Measurements from ENCODE around the gene CCDC28B. TPM values are rescaled to one million over a fixed set of nuclear protein-coding genes. Genes with fewer than 3 reads are reported as not detected.

CCDC28B gene
- total RNA-seq, 1 donor from 2014 or later: 29.1 TPM

DNA sequence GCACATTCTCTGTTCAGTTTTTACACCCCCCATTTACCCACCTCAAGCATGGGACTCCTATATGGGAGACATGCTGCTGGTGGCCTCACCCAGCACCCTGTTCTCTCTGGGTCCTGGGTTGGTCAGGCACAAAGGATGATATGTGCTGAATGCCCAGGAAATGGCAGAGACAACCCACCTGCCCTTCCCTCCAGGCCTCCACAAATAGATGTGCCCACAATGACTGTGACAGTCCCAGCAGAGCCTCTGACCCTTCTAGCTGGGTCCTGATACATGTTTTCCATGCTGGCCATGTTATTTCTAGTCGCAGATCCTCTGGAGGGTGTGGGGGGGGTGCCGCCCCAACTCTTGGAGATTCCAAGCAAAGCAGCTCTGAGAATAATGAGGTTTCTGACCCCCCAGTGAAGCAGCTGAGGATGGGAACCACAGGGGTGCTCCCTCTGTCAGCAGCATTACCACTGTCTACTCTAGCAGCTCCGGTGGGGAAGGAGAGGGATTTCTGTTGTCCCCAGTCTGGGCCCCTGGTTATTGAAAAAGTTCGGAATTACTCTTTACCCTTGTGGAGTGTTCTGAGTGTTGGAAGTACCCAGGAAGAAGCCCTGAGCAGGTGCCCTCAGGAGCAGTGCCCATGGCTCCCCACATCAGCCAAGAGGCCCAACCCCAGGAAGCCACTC lies 1.2 kb upstream of the CCDC28B start:
- intact Hi-C loops (cut with DNase I): no loop called here
- Histone ChIP-seq H3K9me3 (no peaks in the 10 kb centered on the region), H3K4me3 (no peak overlapping the region), H3K27ac (peak overlapping the region; percentile 66 to 68), H3K27me3 (no peaks in the 10 kb centered on the region), H3K36me3 (peaks cover 27 to 44% of the 10 kb centered on the region in 2 donors), H3K4me1 (peaks cover 7 to 18% of the 10 kb centered on the region in 2 donors)
- TF ChIP-seq, protein P1, sequence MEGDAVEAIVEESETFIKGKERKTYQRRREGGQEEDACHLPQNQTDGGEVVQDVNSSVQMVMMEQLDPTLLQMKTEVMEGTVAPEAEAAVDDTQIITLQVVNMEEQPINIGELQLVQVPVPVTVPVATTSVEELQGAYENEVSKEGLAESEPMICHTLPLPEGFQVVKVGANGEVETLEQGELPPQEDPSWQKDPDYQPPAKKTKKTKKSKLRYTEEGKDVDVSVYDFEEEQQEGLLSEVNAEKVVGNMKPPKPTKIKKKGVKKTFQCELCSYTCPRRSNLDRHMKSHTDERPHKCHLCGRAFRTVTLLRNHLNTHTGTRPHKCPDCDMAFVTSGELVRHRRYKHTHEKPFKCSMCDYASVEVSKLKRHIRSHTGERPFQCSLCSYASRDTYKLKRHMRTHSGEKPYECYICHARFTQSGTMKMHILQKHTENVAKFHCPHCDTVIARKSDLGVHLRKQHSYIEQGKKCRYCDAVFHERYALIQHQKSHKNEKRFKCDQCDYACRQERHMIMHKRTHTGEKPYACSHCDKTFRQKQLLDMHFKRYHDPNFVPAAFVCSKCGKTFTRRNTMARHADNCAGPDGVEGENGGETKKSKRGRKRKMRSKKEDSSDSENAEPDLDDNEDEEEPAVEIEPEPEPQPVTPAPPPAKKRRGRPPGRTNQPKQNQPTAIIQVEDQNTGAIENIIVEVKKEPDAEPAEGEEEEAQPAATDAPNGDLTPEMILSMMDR (IDR thresholded peaks at IDR 0.05): no peak
- no peak for DNase-seq (ENCODE audit: low spot score in 2 of 2)

DNA sequence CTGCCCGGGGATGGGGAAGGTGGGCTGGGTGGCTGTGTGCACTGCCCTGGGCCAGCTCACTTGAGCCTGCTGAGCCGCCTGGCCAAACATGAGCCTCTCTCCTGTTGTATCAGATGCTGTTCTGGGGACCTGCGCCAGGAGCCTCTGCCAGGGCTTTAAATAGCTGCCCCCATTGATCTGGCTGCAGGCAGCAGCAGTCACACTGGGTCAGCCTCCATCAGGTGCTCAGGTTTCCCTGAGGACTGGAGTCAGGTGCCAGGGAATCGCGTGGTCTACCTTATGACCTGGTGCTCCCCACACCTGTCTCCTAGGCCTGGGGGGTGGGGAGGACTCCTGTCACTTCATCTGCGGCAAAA lies 700 bp upstream of the CCDC28B start:
- intact Hi-C loops (cut with DNase I): loop anchor here (1.0 to 5.0 kb wide), 2 partner anchors 19 to 93 kb away; partner anchors contain the start of gene HDAC1
- Histone ChIP-seq H3K9me3 (no peaks in the 10 kb centered on the region), H3K27ac (peak overlapping the region; percentile 66 to 68), H3K4me3 (peak overlapping the region; percentile 73 to 74), H3K4me1 (peaks cover 7 to 18% of the 10 kb centered on the region in 2 donors), H3K36me3 (peaks cover 22 to 39% of the 10 kb centered on the region in 2 donors), H3K27me3 (no peaks in the 10 kb centered on the region)
- TF ChIP-seq, protein P1 (IDR thresholded peaks at IDR 0.05): no peak
- peak in 1 of 2 donors; percentile 74 for DNase-seq (ENCODE audit: low spot score in 2 of 2)

DNA sequence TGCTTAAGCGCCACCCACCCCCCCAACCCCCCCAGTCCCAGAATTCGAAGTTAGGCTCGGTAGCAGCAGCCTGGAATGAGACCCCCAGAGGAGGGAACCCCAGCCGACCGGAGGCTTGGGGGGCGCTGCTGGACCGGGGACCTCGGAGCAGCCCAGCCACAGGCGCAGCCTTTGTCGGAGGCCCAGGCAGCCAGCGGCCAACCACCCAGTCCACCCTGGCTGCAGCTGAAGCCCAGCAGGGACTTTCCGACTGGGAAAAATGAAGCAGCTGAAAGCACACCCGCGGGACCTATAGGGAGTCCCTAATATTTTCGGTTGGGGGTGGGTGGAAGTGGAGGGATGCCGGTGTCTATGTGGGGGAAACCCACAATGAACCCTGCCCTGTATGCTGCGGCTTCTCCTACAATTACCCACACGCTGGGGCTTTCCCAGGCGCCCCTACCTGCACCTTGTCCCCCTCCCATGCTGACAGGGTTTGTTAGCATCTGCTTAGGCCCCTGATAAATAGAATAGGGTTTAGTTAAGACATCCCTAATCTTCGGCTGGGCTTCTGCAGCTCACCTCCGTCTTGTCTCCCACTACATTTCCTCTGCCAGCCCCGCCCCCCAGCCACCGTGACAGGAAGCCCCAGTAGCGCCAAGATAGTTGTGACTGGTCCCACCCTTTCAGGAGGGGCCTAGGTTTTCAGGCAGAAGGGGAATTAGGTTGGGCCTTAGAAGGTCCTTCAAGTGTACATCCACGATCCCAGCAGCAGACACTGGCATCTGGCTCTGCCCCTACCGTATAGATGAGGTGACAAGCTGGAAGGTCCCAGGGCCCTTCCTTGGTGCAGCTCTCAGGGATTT lies 838 bp downstream of the CCDC28B start:
- DNase-seq (ENCODE audit: low spot score in 2 of 2): peak in 1 of 2 donors; percentile 84
- intact Hi-C loops (cut with DNase I): loop anchor here (5.0 kb wide), 1 partner anchor 91 kb away; the partner anchor contains the start of gene HDAC1
- peak overlapping the region; percentile 73 to 74 for H3K4me3 ChIP-seq
- H3K27me3 ChIP-seq: no peaks in the 10 kb centered on the region
- TF ChIP-seq, protein P1 (IDR thresholded peaks at IDR 0.05): peak in 1 of 3 experiments; percentile 18
- H3K27ac ChIP-seq: peak overlapping the region; percentile 66 to 68
- H3K9me3 ChIP-seq: no peaks in the 10 kb centered on the region
- peaks cover 7 to 25% of the 10 kb centered on the region in 2 donors for H3K4me1 ChIP-seq
- H3K36me3 ChIP-seq: peaks cover 9 to 23% of the 10 kb centered on the region in 2 donors

DNA sequence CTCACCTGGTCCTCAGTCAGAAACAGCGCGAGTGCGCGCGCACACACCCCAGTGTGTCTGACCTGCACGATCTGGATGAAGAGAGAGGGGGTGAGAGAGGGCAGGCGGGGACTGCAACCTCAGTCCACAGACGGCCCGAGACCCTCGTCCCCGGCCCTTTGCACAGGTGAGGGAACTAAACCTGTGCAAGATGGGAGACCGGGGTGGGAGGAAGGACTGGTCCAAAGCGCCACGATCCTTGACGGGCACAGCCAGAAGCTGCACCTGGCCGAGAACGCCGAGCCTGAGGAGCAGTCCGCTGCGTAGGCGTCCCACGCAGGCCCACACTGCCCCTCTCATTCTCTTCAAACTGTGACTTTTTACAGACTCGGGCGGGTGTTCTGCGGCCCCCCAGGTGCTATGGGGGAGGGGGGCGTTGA lies 4.6 kb downstream of the CCDC28B start:
- intact Hi-C loops (cut with DNase I): loop anchor here (5.0 kb wide), 1 partner anchor 87 kb away; the partner anchor contains the start of gene HDAC1
- peak overlapping the region; percentile 52 to 86 for H3K4me3 ChIP-seq
- no peaks in the 10 kb centered on the region for H3K36me3 ChIP-seq
- H3K27ac ChIP-seq: no peak overlapping the region
- no peak for DNase-seq (ENCODE audit: low spot score in 2 of 2)
- H3K9me3 ChIP-seq: no peaks in the 10 kb centered on the region
- H3K4me1 ChIP-seq: peaks cover 2 to 16% of the 10 kb centered on the region in 2 donors
- TF ChIP-seq, protein P1 (IDR thresholded peaks at IDR 0.05): no peak
- H3K27me3 ChIP-seq: no peaks in the 10 kb centered on the region

DNA sequence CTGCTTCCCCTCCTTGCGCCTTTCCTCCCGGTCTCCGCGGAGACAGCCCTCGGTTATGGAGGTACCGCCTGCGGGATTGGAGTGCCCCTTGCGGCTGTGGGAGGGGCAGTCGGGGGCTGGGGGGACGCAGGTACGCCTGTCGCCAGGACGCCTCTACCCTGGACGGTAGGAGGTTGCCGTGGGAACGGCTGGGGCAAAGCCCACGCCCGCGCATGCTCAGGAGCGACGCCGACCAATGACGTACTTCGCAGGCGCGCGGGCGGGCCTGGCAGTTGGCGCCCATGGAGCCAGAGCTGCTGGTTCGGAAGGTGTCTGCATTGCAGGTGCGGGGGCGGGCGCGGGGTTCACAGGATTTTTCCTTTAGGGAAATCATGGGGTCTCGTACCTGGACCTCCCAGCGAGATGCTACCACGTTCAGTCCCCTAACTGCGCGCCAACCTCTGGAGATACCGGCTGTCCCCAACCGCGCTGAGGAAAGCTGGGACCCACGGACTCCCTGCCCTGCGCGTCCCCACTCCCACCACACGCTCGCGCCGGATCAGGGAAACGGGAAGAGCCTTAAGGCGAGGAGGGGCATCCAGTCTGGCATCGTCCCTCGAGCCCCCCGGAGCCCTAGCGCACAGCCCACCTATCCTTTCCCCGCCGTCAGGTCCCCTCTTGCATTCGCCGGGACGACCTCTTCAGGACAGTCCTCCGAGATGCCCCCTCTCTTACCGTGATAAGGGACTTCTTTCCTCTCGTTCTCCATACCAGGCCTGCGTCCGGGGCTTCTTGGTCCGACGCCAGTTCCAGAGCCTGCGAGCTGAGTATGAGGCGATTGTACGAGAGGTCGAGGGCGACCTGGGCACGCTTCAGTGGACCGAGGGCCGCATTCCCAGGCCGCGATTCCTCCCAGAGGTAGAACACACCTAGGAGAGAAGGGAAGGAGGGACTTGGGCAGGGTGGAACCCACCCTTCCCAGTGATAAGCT lies 5.3 kb downstream of the CCDC28B start, which contains the start of gene IQCC:
IQCC (plus strand) TSS at position 271 of the 970 bp plus-strand sequence; CDS start at position 282, 11 bp downstream.
- Histone ChIP-seq H3K27ac (peak within 1 kb of the TSS in 1 of 2 donors; percentile 22), H3K4me3 (peak within 1 kb of the TSS; percentile 52 to 86), H3K27me3 (no peaks in the 10 kb centered on the region), H3K4me1 (peaks cover 0 to 15% of the 10 kb centered on the region in 2 donors), H3K36me3 (no peaks in the 10 kb centered on the region), H3K9me3 (no peaks in the 10 kb centered on the region)
- intact Hi-C loops (cut with DNase I): no loop called here
- peak; percentile 39 to 91 for DNase-seq (ENCODE audit: low spot score in 2 of 2)
- TF ChIP-seq, protein P1 (IDR thresholded peaks at IDR 0.05): no peak
